Cardiac fibroblast (primary cell): ENCODE data around the gene GPR39.

Source experiments
- DNase-seq, 2 donors: peaks; one replicate each; pipeline versions ENCODE4 v3.0.0 to v3.0.0-alpha.2; 2010; ENCODE audit warnings: low read depth in 2 of 2
- H3K4me3 ChIP-seq, 2 donors: replicated peaks in 1 of 2; 1 replicate in 1 of 2; 2 replicates in 1 of 2; pipeline ENCODE4 v1.5.1; 2011; ENCODE audit warnings: low read depth in 2 of 2, low read length in 2 of 2, mild to moderate bottlenecking in 2 of 2, moderate library complexity in 1 of 2
- CTCF ChIP-seq: IDR thresholded peaks from one replicate; pipeline ENCODE4 v1.5.1; 2011; ENCODE audit warnings: low read depth, mild to moderate bottlenecking, low read length, inconsistent platforms

GPR39 gene

GRCh38 chr2:132588576-132588975 is 172.0 kb downstream of the GPR39 start:
- DNase-seq = no peak
- no peak for TF ChIP-seq CTCF
- no peak overlapping the region for H3K4me3 ChIP-seq

- no peak overlapping the region for H3K4me3 ChIP-seq
- DNase-seq = no peak
- no peak for TF ChIP-seq CTCF
These were observed 172.7 kb downstream of the GPR39 start for GRCh38 chr2:132589111-132589830.

GRCh38 chr2:132589966-132590365 is 173.4 kb downstream of the GPR39 start:
- no peak for DNase-seq
- no peak for TF ChIP-seq CTCF
- H3K4me3 ChIP-seq = no peak overlapping the region

- H3K4me3 ChIP-seq = no peak overlapping the region
- TF ChIP-seq CTCF = no peak
- DNase-seq = no peak
These were observed 176.6 kb downstream of the GPR39 start for GRCh38 chr2:132593171-132593570.

GRCh38 chr2:132595186-132595585 is 178.6 kb downstream of the GPR39 start:
- no peak for DNase-seq
- no peak overlapping the region for H3K4me3 ChIP-seq
- TF ChIP-seq CTCF = no peak

GRCh38 chr2:132595693-132596092 is 179.1 kb downstream of the GPR39 start:
- H3K4me3 ChIP-seq = no peak overlapping the region
- DNase-seq = no peak
- no peak for TF ChIP-seq CTCF

- H3K4me3 ChIP-seq = no peak overlapping the region
- no peak for DNase-seq
- no peak for TF ChIP-seq CTCF
These were observed 180.6 kb downstream of the GPR39 start for GRCh38 chr2:132597166-132597565.
